Measurements from ENCODE around the gene RFX4. TPM values are rescaled to one million over a fixed set of nuclear protein-coding genes. Genes with fewer than 3 reads are reported as not detected.

The RFX4 gene
- total RNA-seq, 4 donors from 2014 or later: not detected

DNA sequence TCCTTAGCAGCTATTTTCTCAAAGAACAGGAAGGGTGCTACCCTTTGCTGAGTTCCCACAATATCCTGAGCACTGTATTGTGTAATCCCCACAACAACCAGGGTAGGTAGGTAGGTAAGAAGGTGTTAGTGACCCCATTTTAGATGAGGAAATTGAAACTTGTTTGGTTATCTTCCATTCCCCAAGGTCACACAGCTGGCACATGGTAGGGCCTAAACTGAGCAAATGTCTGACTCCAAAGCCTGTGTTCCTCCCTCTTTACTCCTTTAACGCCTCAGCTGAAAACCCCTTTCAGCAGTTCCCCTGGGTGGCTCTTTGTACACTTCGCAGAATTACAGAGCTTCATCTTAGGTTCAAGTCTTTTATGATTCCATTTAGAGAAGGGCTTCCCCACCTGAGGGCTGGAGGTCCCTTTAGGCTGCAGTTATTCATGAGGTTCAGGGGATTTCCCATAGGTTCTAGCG is 165.2 kb downstream of the RFX4 start:
- WGBS, 2 donors: 75 to 89% methylated on average over 3 of the region's 3 CpGs
- no peak for TF ChIP-seq POLR2A (IDR thresholded peaks at IDR 0.05)
- TF ChIP-seq, protein P1, sequence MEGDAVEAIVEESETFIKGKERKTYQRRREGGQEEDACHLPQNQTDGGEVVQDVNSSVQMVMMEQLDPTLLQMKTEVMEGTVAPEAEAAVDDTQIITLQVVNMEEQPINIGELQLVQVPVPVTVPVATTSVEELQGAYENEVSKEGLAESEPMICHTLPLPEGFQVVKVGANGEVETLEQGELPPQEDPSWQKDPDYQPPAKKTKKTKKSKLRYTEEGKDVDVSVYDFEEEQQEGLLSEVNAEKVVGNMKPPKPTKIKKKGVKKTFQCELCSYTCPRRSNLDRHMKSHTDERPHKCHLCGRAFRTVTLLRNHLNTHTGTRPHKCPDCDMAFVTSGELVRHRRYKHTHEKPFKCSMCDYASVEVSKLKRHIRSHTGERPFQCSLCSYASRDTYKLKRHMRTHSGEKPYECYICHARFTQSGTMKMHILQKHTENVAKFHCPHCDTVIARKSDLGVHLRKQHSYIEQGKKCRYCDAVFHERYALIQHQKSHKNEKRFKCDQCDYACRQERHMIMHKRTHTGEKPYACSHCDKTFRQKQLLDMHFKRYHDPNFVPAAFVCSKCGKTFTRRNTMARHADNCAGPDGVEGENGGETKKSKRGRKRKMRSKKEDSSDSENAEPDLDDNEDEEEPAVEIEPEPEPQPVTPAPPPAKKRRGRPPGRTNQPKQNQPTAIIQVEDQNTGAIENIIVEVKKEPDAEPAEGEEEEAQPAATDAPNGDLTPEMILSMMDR (IDR thresholded peaks at IDR 0.05): no peak

DNA sequence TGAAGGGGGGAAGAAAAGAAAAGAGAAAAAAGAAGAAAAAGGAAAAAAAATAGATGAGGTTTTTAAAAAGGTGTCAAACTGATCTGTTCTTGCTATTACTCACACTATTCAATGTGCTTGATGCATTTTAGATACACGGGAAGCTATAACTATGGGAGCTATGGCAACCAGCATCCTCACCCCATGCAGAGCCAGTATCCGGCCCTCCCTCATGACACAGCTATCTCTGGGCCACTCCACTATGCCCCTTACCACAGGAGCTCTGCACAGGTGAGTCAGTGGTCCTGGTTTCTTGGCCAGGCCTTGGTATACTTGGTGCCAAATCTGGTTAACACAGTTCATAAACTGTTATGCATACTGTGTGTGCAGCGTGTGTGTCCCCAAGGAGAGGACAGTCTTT is 167.7 kb downstream of the RFX4 start:
- intact Hi-C loops (cut with DNase I; ENCODE audit: low total_unique reads): no loop called here
- TF ChIP-seq, protein P1 (IDR thresholded peaks at IDR 0.05): no peak
- TF ChIP-seq POLR2A (IDR thresholded peaks at IDR 0.05): no peak
- no peak for DNase-seq (ENCODE audit: low spot score in 2 of 2)
- no peak overlapping the region for H3K4me3 ChIP-seq (ENCODE audit: low read depth, poor library complexity, severe bottlenecking)
- 77 to 85% methylated on average over 3 of the region's 3 CpGs for WGBS, 2 donors

More for the DNA sequence above, 165.2 kb downstream of the RFX4 start:
- no peak overlapping the region for H3K4me3 ChIP-seq (ENCODE audit: low read depth, poor library complexity, severe bottlenecking)
- intact Hi-C loops (cut with DNase I; ENCODE audit: low total_unique reads): no loop called here
- DNase-seq (ENCODE audit: low spot score in 2 of 2): no peak

DNA sequence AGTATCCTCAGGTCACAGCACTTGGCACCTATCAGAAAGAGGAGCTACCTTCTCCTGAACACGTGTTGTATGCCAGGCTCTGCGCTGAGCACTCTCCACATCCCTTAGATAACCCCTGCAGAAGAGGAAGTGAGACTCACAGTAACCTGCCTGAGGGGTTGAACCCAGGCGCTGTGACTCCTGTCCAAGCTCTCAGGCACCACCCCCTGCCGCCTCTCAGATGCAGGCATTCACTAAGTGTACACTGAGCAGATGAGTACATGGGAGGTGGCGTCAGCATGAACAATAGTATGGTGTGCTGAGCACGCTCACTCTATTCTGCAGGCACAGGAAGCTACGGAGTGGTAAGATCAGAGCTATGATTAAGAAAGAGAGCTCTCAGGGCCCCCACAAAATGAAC is 170.7 kb downstream of the RFX4 start:
- TF ChIP-seq, protein P1 (IDR thresholded peaks at IDR 0.05): no peak
- TF ChIP-seq POLR2A (IDR thresholded peaks at IDR 0.05): no peak
- H3K4me3 ChIP-seq (ENCODE audit: low read depth, poor library complexity, severe bottlenecking): no peak overlapping the region
- DNase-seq (ENCODE audit: low spot score in 2 of 2): no peak
- 85 to 86% methylated on average over 7 of the region's 7 CpGs for WGBS, 2 donors
- intact Hi-C loops (cut with DNase I; ENCODE audit: low total_unique reads): no loop called here

DNA sequence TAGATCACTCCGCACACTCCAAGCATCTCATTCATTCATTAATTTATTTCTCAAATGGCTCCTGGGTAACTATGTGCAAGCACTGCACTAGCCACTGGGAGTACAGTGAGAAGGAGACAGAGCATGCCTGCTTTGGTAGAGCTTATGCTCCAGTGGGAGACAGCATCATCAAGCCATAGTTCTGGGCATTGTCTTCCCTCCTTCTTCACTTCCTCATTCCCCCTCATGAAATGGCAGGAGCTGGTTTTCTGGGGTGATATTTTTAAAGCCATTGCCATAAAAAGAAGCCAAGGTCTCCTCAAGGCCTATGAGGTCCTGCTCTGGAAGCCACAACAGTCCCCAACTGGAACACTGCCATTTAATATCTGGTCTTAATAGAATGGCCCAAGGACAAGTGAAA is 171.5 kb downstream of the RFX4 start:
- 96% methylated on average over 1 of the region's 1 CpG for WGBS, 2 donors
- TF ChIP-seq, protein P1 (IDR thresholded peaks at IDR 0.05): no peak
- no peak for DNase-seq (ENCODE audit: low spot score in 2 of 2)
- intact Hi-C loops (cut with DNase I; ENCODE audit: low total_unique reads): no loop called here
- H3K4me3 ChIP-seq (ENCODE audit: low read depth, poor library complexity, severe bottlenecking): no peak overlapping the region

GRCh38 chr12:106757623-106758348 is 175.0 kb downstream of the RFX4 start:
- TF ChIP-seq POLR2A (IDR thresholded peaks at IDR 0.05): no peak
- TF ChIP-seq, protein P1 (IDR thresholded peaks at IDR 0.05): no peak
- no peak overlapping the region for H3K4me3 ChIP-seq (ENCODE audit: low read depth, poor library complexity, severe bottlenecking)
- DNase-seq (ENCODE audit: low spot score in 2 of 2): no peak
- 75 to 77% methylated on average over 6 of the region's 6 CpGs for WGBS, 2 donors
- intact Hi-C loops (cut with DNase I; ENCODE audit: low total_unique reads): no loop called here

Measured in lower leg skin (tissue), 4 donors.